Spleen (tissue), 7 donors: ENCODE results near the gene TJP1.

Source experiments
- CTCF ChIP-seq, 11 experiments: fragments of 200-600 bp in 7 of 11; fragments of 450-650 bp in 4 of 11; sonication (generic) in 4 of 11; IDR thresholded peaks in 8 of 11; conservative IDR thresholded peaks in 3 of 11; 1 replicate in 7 of 11; 2 replicates in 4 of 11; pipeline versions ENCODE4 v1.4.0 to v1.8.0; 2016 to 2021; ENCODE audit warnings: antibody characterized with exemption in 11 of 11, inconsistent platforms in 4 of 11, mild to moderate bottlenecking in 1 of 11
- POLR2A ChIP-seq, 3 donors: fragments of 450-650 bp; IDR thresholded peaks; one replicate each; pipeline ENCODE4 v1.5.1; 2017; ENCODE audit warnings: antibody characterized with exemption in 3 of 3, mild to moderate bottlenecking in 1 of 3
- donor health status: DM: no; HTN: no; CAD: no; lungs with moderate emphysema.
- donor health status: DM: no; HTN: no; CAD: no.
- donor health status: DM: no; HTN: no; CAD: no.

- TF ChIP-seq POLR2A (IDR thresholded peaks at IDR 0.05) (no peak), CTCF (IDR thresholded peaks at IDR 0.05 in 8 of 11, conservative IDR thresholded peaks at IDR 0.05 in 3 of 11) (no peak)
These were observed 18.7 kb upstream of the TJP1 start for GRCh38 chr15:29840926-29841325.
